Brain pericyte (primary cell): ENCODE measurements around the gene AMHR2.
"Not testable (repeated sequence)": the region's sequence is repeated elsewhere in the genome, so short reads cannot be mapped to it uniquely, and the experiment has no call there.

Source experiments
- DNase-seq: peaks from one replicate; pipeline ENCODE4 v3.0.0-alpha.2; 2012; ENCODE audit warnings: low read depth, low spot score

The AMHR2 gene

DNA sequence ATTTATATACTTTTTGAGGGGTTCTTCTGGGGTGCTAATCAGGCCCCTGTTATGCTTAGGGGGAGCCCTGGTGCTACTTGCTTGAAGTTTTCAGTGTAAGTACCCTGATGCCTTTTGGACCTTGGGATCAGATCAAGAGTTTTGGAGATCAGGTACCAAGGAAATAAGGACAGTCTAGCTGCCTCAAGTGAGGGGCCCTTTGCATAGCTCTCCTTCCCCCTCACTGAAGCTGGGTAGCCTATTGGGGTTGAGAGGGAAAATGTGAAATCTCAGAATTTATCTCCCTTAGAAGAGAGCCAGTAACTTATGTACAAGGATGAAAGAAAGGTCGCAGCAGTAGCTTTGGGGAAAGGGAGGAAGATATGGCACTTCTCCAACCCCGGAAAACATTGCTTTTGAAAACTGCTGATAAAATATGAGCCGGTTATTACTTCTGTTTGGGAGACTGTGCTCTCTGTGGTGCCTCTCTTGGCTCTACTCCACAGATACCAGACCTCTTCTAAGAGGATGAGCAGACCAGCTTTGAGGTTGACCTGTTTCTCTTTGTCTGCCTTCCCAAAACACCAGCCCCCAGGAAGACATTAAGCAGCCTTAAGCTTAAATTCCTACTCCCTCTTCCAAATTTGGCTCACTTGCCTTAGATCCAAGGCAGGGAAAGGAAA lies 8.8 kb upstream of the AMHR2 start:
- DNase-seq = no peak

DNA sequence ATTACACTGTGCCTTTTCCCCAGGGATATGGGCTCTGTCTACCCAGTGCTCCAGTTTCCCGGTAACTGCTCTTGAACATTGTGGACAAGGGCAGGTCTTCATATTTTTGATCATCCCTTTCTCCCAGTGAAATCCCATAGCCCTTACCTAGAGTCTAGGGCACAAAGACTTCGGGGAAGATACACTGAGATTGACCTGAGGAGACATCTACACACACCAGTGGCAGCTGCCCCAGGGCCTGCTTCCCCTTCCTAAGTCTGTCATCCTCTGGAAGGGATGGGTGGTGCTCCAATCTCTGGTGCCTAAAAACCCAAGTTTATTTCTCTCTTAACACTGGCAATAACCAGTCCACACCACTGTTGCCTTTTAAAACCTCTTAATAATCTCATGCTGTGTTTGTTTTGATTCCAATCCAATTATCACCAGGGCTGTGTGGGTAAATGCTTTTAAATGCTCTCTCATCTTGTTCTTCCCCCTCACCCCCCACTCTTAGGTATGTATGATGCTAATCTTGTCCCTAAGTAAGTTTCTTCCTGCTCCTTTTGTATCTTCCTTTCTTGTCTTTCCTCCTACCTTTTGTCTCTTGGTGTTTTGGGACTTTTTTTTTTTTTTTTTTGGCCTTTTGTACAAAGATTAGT lies 7.8 kb upstream of the AMHR2 start:
- DNase-seq = not testable (repeated sequence)

DNA sequence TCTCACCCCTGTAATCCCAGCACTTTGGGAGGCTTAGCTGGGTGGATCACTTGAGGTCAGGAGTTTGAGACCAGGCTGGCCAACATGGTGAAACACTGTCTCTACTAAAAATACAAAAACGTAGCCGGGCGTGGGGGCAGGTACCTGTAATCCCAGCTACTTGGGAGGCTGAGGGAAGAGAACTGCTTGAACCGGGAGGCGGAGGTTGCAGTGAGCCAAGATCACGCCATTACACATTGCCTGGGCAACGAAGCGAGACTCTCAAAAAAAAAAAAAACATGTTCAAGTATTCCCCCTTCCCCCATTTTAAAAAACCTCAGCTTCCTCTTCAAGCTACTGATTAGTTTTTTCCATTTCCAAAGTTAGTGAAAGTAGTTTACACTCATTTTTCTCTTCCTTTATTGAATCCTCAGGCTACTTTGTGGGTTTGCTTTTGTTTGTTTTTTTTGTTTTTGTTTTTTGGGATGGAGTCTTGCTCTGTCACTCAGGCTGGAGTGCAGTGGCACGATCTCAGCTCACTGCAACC lies 6.3 kb upstream of the AMHR2 start:
- DNase-seq = not testable (repeated sequence)

GRCh38 chr12:53418221-53418620 lies 5.4 kb upstream of the AMHR2 start:
- DNase-seq = no peak

DNA sequence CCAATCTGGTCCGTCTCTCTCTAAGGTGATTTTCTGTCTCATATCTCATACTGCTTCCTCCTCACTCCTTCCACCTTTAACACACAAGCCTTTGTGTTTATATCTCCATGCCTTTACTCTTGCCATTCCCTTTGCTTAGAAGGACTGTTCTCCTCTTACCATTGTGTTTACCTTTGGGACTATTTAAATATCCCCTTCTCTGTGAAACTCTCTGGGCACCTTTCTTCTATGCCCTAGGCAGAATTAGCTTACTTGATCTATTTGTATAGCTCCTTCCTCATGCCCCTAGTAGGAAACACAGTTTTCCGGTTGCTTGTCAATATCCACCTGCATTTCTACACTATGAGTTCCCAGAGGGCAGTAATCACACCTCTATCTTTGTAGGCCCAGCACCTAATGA lies 3.9 kb upstream of the AMHR2 start:
- DNase-seq = no peak

GRCh38 chr12:53422247-53422646 lies 1.4 kb upstream of the AMHR2 start:
- DNase-seq = not testable (repeated sequence)

GRCh38 chr12:53424626-53425514 lies 1.2 kb downstream of the AMHR2 start:
- no peak for DNase-seq

DNA sequence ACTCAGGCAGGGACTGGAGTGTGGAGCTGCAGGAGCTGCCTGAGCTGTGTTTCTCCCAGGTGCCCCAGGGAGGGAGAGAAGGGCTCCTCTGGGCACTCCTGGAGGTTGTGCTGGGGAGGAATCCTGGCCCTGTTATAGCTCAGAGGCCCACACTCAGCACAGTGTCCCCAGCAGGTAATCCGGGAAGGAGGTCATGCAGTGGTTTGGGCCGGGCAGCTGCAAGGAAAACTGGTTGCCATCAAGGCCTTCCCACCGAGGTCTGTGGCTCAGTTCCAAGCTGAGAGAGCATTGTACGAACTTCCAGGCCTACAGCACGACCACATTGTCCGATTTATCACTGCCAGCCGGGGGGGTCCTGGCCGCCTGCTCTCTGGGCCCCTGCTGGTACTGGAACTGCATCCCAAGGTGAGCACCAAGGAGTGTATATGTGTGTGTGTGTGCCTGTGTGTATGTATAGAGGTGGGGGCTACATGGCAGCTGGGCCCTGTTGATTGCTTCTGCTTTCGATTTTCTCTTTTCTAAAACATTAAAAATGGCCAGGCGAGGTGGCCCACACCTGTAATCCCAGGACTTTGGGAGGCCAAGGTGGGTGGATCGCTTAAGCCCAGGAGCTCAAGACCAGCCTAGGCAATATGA lies 2.0 kb downstream of the AMHR2 start:
- no peak for DNase-seq

DNA sequence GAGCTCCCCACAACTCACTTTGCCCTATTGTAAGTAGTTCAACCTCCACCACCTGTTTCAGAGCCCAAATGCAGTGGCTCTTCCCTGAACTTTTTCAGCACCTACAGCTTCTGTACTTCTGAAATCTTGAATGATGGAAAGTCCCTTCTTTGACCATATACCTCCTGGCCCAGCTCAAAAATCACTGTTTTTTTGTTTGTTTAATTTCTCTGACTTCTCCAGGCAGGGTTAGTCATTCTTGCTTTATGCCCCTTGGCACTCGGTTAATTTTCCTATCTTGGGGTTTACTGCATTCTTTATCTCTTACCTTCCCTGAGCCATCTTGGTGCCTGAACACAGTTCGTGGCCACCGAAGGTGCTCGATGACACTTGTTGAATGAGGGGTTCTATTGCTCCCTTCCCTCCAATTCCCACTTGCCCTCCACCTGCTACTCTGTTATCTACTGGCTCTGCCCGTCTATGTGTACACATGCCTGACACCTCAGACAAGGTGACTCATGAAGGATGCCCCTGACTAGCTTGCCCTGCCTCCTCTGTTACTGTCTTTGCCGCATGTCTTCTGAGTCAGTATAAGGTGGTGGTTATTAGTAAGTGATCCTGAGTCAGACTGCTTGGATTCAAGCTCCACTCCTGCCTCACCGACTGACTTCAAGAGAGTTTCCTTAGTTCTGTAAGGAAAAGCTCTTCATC lies 4.4 kb downstream of the AMHR2 start:
- no peak for DNase-seq

GRCh38 chr12:53428741-53429140 lies 5.1 kb downstream of the AMHR2 start:
- DNase-seq = no peak

DNA sequence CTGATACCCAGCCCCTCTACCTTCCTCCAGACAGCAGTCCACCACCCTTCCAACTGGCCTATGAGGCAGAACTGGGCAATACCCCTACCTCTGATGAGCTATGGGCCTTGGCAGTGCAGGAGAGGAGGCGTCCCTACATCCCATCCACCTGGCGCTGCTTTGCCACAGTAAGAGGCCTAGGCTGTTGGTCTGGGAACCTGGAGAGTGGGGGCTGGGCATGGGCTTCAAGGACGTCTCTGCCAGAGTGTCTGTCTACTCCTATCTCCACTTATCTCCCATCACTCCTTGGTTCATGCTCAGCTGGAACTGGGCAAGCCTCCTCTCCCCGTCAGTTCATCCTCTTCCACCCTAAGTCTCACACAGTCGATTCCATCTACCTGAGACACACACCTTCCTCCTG lies 6.5 kb downstream of the AMHR2 start:
- no peak for DNase-seq

DNA sequence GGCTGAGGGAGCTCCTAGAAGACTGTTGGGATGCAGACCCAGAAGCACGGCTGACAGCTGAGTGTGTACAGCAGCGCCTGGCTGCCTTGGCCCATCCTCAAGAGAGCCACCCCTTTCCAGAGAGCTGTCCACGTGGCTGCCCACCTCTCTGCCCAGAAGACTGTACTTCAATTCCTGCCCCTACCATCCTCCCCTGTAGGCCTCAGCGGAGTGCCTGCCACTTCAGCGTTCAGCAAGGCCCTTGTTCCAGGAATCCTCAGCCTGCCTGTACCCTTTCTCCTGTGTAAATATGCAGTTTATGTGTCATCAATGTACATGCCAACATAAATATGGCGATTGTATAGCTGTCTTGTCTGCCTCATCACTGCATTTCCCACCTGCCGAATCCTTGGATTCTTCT lies 7.5 kb downstream of the AMHR2 start:
- no peak for DNase-seq

GRCh38 chr12:53435326-53435725 lies 11.7 kb downstream of the AMHR2 start:
- DNase-seq = not testable (repeated sequence)

DNA sequence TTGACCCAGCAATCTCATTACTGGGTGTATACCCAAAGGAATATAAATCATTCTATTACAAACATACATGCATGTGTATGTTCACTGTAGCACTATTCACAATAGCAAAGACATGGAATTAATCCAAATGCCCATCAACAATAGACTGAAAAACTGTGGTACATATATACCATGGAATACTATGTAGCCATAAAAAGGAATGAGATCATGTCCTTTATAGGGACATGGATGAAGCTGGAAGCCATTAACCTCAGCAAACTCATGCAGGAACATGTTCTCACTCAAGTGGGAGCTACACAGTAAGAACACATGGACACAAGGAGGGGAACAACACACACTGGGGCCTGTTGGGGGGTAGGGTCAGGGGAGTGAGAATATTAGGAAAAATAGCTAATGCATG lies 15.9 kb downstream of the AMHR2 start:
- DNase-seq = not testable (repeated sequence)

- DNase-seq = peak; percentile 96
Measured at GRCh38 chr12:53441040-53441833, 17.6 kb downstream of the AMHR2 start, which contains the start of gene PRR13. PRR13 (plus strand) TSS chr12:53441734; CDS start chr12:53442715, 981 bp downstream.

- no peak for DNase-seq
Measured at GRCh38 chr12:53443955-53444354, 20.3 kb downstream of the AMHR2 start.

DNA sequence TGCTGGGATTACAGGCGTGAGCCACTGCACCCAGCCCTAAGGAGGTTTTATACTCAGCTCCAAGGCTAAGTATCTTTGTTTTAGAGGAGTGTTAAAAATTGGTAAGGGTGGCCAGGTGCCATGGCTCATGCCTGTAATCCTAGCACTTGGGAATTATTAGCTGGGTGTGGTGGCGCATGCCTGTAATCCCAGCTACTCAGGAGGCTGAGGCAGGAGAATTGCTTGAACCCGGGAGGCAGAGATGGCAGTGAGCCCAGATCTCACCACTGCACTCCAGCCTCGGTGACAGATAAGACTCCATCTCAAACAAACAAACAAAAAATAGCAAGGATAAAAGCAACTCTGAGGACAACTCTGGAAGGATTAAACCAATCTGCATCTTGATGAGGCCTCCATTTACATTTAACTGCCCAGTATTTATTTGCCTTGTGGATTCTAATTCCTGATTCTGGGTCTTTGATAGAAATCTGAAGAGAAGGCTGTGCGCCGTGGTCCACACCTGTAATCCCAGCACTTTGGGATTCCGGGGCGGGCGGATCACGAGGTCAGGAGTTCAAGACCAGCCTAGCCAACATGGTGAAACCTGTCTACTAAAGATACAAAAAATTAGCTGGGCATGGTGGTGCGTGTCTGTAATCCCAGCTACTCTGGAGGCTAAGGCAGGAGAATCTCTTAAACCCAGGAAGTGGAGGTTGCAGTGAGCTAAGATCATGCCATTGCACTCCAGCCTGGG lies 21.1 kb downstream of the AMHR2 start:
- DNase-seq = not testable (repeated sequence)

GRCh38 chr12:53450936-53451335 lies 27.3 kb downstream of the AMHR2 start:
- DNase-seq = no peak

DNA sequence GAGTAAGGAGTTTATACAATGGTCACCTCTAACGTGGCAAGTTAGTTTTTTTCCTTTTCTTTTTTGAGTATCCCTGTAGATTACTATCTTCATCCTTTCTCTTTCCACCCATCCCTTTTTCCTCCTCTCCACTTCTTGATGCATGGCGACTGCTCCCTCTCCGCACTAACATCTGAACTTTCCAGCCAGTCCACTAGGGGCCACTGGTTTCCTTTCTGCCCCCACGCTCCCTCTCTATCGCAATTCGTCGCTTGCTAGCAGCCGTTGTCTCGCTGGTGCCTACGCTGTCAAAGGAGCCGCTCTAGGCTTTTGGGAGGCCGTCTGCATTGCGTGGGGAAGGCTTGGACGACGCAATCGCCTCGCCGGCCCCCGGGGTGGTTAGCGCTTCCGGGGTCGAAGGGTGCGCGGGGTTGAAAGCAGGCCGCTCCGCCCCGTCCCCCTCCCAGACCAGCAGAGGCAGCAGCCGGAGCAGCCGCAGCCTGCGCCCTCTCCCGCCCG lies 28.1 kb downstream of the AMHR2 start, which contains the start of gene PCBP2:
PCBP2 (plus strand) TSS at position 442 of the 498 bp plus-strand sequence. CDS start 2,699 bp downstream, outside the sequence.
- DNase-seq = peak; percentile 98
